HEK293 (cell line): ENCODE measurements around the gene RBFOX2.
A peak's percentile ranks its signal among the peaks of the same experiment; 100 is the strongest.

Source experiments
- GFI1B ChIP-seq: fragments of 450-650 bp; formaldehyde crosslinking; IDR thresholded peaks from 2 replicates; pipeline ENCODE4 v1.5.1; 2016; ENCODE audit warnings: missing biosample characterization, missing genetic modification characterization
- KLF8 ChIP-seq: fragments of 450-650 bp; formaldehyde crosslinking; IDR thresholded peaks from 2 replicates; pipeline ENCODE4 v1.5.1; 2016; ENCODE audit warnings: missing biosample characterization, missing genetic modification characterization
- OSR2 ChIP-seq: fragments of 450-650 bp; formaldehyde crosslinking; IDR thresholded peaks from 2 replicates; pipeline ENCODE4 v1.5.1; 2016; ENCODE audit warnings: missing biosample characterization, missing genetic modification characterization
- OVOL3 ChIP-seq: fragments of 450-650 bp; formaldehyde crosslinking; IDR thresholded peaks from 2 replicates; pipeline ENCODE4 v1.5.1; 2016; ENCODE audit warnings: missing biosample characterization, missing genetic modification characterization
- ZBTB8A ChIP-seq: fragments of 450-650 bp; formaldehyde crosslinking; IDR thresholded peaks from 2 replicates; pipeline ENCODE4 v1.5.1; 2016; ENCODE audit warnings: missing biosample characterization, missing genetic modification characterization
- ZFHX2 ChIP-seq: fragments of 450-650 bp; formaldehyde crosslinking; conservative IDR thresholded peaks from 2 replicates; pipeline ENCODE4 v1.5.1; 2016; ENCODE audit warnings: missing biosample characterization, missing genetic modification characterization
- ZNF10 ChIP-seq: fragments of 450-650 bp; formaldehyde crosslinking; IDR thresholded peaks from 2 replicates; pipeline ENCODE4 v1.5.1; 2017; ENCODE audit warnings: missing biosample characterization, missing genetic modification characterization
- ZNF114 ChIP-seq: fragments of 450-650 bp; formaldehyde crosslinking; IDR thresholded peaks from 2 replicates; pipeline ENCODE4 v1.5.0; 2017; ENCODE audit warnings: missing biosample characterization, missing genetic modification characterization
- ZNF140 ChIP-seq: fragments of 450-650 bp; formaldehyde crosslinking; IDR thresholded peaks from 2 replicates; pipeline ENCODE4 v1.5.1; 2016; ENCODE audit warnings: missing biosample characterization, missing genetic modification characterization
- ZNF146 ChIP-seq: fragments of 450-650 bp; formaldehyde crosslinking; IDR thresholded peaks from 2 replicates; pipeline ENCODE4 v1.5.1; 2016; ENCODE audit warnings: missing biosample characterization, missing genetic modification characterization
- ZNF155 ChIP-seq: fragments of 450-650 bp; formaldehyde crosslinking; IDR thresholded peaks from 2 replicates; pipeline ENCODE4 v1.5.1; 2016; ENCODE audit warnings: missing biosample characterization, missing genetic modification characterization
- ZNF366 ChIP-seq: fragments of 450-650 bp; formaldehyde crosslinking; conservative IDR thresholded peaks from 2 replicates; pipeline ENCODE4 v1.5.1; 2016; ENCODE audit warnings: missing biosample characterization, missing genetic modification characterization
- ZNF391 ChIP-seq: fragments of 450-650 bp; formaldehyde crosslinking; IDR thresholded peaks from 2 replicates; pipeline ENCODE4 v1.5.1; 2016; ENCODE audit warnings: low read depth, missing biosample characterization, missing genetic modification characterization, borderline replicate concordance
- ZNF433 ChIP-seq: fragments of 450-650 bp; formaldehyde crosslinking; IDR thresholded peaks from 2 replicates; pipeline ENCODE4 v1.5.1; 2016; ENCODE audit warnings: missing biosample characterization, missing genetic modification characterization, low read depth
- ZNF501 ChIP-seq: fragments of 450-650 bp; formaldehyde crosslinking; IDR thresholded peaks from 2 replicates; pipeline ENCODE4 v1.5.1; 2016; ENCODE audit warnings: missing biosample characterization, missing genetic modification characterization
- ZNF514 ChIP-seq: fragments of 450-650 bp; formaldehyde crosslinking; IDR thresholded peaks from 2 replicates; pipeline ENCODE4 v1.5.1; 2016; ENCODE audit warnings: missing biosample characterization, missing genetic modification characterization
- ZNF610 ChIP-seq: fragments of 450-650 bp; formaldehyde crosslinking; IDR thresholded peaks from 2 replicates; pipeline ENCODE4 v1.5.1; 2016; ENCODE audit warnings: missing biosample characterization, missing genetic modification characterization, borderline replicate concordance
- ZNF660 ChIP-seq: fragments of 450-650 bp; IDR thresholded peaks from 2 replicates; pipeline ENCODE4 v1.5.1; 2018; ENCODE audit warnings: missing biosample characterization, mild to moderate bottlenecking, missing genetic modification characterization
- ZSCAN30 ChIP-seq: fragments of 450-650 bp; IDR thresholded peaks from 2 replicates; pipeline ENCODE4 v1.5.1; 2018; ENCODE audit warnings: missing biosample characterization, mild to moderate bottlenecking, missing genetic modification characterization, moderate library complexity
- TF ChIP-seq, protein P1 (sequence below): fragments of 450-650 bp; formaldehyde crosslinking; IDR thresholded peaks from 2 replicates; pipeline ENCODE4 v1.5.1; 2016; ENCODE audit warnings: missing biosample characterization, missing genetic modification characterization
- TF ChIP-seq, protein P2 (sequence below): fragments of 450-650 bp; formaldehyde crosslinking; IDR thresholded peaks from 2 replicates; pipeline ENCODE4 v1.5.1; 2016; ENCODE audit warnings: missing biosample characterization, missing genetic modification characterization
- TF ChIP-seq, protein P3 (sequence below): fragments of 450-650 bp; formaldehyde crosslinking; IDR thresholded peaks from 2 replicates; pipeline ENCODE4 v1.5.1; 2017; ENCODE audit warnings: missing biosample characterization, missing genetic modification characterization
- TF ChIP-seq, protein P4 (sequence below): fragments of 450-650 bp; formaldehyde crosslinking; IDR thresholded peaks from 2 replicates; pipeline ENCODE4 v1.5.1; 2016; ENCODE audit warnings: missing biosample characterization, missing genetic modification characterization, borderline replicate concordance
- TF ChIP-seq, protein P5 (sequence below): fragments of 450-650 bp; formaldehyde crosslinking; IDR thresholded peaks from 2 replicates; pipeline ENCODE4 v1.5.1; 2016; ENCODE audit warnings: missing biosample characterization, missing genetic modification characterization
- TF ChIP-seq, protein P6 (sequence below): fragments of 450-650 bp; formaldehyde crosslinking; IDR thresholded peaks from 2 replicates; pipeline ENCODE4 v1.5.1; 2016; ENCODE audit warnings: missing biosample characterization, missing genetic modification characterization

Gene RBFOX2

DNA sequence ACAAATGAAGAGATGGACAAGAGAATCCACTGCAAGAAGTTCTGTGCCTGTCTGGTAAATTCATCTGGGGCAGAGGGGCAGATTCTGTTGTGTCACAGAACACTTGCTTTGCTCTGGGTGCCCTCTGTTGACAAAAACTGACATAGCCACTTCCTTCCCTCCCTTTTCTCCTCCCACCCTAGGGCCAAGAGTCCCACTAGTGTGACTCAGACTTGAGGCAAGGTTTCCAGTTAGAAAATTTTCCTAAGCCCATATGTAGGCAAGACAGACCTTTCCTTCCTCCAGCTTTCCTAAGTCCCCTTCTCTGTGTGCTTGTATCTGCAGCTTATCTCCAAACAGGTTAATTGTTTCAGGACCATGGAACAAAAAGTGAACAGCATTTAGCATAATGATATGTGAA lies 106.8 kb downstream of the RBFOX2 start (continued):
- TF ChIP-seq ZNF660: peak; percentile 61; the same call in 1 of the 2 replicates
- TF ChIP-seq, protein P1, sequence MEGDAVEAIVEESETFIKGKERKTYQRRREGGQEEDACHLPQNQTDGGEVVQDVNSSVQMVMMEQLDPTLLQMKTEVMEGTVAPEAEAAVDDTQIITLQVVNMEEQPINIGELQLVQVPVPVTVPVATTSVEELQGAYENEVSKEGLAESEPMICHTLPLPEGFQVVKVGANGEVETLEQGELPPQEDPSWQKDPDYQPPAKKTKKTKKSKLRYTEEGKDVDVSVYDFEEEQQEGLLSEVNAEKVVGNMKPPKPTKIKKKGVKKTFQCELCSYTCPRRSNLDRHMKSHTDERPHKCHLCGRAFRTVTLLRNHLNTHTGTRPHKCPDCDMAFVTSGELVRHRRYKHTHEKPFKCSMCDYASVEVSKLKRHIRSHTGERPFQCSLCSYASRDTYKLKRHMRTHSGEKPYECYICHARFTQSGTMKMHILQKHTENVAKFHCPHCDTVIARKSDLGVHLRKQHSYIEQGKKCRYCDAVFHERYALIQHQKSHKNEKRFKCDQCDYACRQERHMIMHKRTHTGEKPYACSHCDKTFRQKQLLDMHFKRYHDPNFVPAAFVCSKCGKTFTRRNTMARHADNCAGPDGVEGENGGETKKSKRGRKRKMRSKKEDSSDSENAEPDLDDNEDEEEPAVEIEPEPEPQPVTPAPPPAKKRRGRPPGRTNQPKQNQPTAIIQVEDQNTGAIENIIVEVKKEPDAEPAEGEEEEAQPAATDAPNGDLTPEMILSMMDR (tag by site-specific recombination): peak; percentile 69; the same call in 1 of the 2 replicates
- TF ChIP-seq OSR2 (tag by site-specific recombination): no peak
- peak; percentile 66 for TF ChIP-seq ZNF366 (tag by site-specific recombination)
- no peak for TF ChIP-seq ZNF433 (tag by site-specific recombination)
- TF ChIP-seq, protein P2, sequence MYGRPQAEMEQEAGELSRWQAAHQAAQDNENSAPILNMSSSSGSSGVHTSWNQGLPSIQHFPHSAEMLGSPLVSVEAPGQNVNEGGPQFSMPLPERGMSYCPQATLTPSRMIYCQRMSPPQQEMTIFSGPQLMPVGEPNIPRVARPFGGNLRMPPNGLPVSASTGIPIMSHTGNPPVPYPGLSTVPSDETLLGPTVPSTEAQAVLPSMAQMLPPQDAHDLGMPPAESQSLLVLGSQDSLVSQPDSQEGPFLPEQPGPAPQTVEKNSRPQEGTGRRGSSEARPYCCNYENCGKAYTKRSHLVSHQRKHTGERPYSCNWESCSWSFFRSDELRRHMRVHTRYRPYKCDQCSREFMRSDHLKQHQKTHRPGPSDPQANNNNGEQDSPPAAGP (tag by site-specific recombination): 0 out of 2 replicates have a peak, but pooled peaks have one; percentile 31
- TF ChIP-seq, protein P3, sequence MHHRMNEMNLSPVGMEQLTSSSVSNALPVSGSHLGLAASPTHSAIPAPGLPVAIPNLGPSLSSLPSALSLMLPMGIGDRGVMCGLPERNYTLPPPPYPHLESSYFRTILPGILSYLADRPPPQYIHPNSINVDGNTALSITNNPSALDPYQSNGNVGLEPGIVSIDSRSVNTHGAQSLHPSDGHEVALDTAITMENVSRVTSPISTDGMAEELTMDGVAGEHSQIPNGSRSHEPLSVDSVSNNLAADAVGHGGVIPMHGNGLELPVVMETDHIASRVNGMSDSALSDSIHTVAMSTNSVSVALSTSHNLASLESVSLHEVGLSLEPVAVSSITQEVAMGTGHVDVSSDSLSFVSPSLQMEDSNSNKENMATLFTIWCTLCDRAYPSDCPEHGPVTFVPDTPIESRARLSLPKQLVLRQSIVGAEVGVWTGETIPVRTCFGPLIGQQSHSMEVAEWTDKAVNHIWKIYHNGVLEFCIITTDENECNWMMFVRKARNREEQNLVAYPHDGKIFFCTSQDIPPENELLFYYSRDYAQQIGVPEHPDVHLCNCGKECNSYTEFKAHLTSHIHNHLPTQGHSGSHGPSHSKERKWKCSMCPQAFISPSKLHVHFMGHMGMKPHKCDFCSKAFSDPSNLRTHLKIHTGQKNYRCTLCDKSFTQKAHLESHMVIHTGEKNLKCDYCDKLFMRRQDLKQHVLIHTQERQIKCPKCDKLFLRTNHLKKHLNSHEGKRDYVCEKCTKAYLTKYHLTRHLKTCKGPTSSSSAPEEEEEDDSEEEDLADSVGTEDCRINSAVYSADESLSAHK (tag by site-specific recombination): peak; percentile 80
- TF ChIP-seq, protein P4, sequence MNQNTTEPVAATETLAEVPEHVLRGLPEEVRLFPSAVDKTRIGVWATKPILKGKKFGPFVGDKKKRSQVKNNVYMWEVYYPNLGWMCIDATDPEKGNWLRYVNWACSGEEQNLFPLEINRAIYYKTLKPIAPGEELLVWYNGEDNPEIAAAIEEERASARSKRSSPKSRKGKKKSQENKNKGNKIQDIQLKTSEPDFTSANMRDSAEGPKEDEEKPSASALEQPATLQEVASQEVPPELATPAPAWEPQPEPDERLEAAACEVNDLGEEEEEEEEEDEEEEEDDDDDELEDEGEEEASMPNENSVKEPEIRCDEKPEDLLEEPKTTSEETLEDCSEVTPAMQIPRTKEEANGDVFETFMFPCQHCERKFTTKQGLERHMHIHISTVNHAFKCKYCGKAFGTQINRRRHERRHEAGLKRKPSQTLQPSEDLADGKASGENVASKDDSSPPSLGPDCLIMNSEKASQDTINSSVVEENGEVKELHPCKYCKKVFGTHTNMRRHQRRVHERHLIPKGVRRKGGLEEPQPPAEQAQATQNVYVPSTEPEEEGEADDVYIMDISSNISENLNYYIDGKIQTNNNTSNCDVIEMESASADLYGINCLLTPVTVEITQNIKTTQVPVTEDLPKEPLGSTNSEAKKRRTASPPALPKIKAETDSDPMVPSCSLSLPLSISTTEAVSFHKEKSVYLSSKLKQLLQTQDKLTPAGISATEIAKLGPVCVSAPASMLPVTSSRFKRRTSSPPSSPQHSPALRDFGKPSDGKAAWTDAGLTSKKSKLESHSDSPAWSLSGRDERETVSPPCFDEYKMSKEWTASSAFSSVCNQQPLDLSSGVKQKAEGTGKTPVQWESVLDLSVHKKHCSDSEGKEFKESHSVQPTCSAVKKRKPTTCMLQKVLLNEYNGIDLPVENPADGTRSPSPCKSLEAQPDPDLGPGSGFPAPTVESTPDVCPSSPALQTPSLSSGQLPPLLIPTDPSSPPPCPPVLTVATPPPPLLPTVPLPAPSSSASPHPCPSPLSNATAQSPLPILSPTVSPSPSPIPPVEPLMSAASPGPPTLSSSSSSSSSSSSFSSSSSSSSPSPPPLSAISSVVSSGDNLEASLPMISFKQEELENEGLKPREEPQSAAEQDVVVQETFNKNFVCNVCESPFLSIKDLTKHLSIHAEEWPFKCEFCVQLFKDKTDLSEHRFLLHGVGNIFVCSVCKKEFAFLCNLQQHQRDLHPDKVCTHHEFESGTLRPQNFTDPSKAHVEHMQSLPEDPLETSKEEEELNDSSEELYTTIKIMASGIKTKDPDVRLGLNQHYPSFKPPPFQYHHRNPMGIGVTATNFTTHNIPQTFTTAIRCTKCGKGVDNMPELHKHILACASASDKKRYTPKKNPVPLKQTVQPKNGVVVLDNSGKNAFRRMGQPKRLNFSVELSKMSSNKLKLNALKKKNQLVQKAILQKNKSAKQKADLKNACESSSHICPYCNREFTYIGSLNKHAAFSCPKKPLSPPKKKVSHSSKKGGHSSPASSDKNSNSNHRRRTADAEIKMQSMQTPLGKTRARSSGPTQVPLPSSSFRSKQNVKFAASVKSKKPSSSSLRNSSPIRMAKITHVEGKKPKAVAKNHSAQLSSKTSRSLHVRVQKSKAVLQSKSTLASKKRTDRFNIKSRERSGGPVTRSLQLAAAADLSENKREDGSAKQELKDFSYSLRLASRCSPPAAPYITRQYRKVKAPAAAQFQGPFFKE (tag by site-specific recombination): no peak
- TF ChIP-seq ZNF391: no peak
- no peak for TF ChIP-seq GFI1B (tag by site-specific recombination)
- TF ChIP-seq ZNF514 (tag by site-specific recombination): no peak
- TF ChIP-seq KLF8: no peak
- no peak for TF ChIP-seq ZNF10 (tag by site-specific recombination)
- no peak for TF ChIP-seq ZNF501 (tag by site-specific recombination)
- TF ChIP-seq, protein P5, sequence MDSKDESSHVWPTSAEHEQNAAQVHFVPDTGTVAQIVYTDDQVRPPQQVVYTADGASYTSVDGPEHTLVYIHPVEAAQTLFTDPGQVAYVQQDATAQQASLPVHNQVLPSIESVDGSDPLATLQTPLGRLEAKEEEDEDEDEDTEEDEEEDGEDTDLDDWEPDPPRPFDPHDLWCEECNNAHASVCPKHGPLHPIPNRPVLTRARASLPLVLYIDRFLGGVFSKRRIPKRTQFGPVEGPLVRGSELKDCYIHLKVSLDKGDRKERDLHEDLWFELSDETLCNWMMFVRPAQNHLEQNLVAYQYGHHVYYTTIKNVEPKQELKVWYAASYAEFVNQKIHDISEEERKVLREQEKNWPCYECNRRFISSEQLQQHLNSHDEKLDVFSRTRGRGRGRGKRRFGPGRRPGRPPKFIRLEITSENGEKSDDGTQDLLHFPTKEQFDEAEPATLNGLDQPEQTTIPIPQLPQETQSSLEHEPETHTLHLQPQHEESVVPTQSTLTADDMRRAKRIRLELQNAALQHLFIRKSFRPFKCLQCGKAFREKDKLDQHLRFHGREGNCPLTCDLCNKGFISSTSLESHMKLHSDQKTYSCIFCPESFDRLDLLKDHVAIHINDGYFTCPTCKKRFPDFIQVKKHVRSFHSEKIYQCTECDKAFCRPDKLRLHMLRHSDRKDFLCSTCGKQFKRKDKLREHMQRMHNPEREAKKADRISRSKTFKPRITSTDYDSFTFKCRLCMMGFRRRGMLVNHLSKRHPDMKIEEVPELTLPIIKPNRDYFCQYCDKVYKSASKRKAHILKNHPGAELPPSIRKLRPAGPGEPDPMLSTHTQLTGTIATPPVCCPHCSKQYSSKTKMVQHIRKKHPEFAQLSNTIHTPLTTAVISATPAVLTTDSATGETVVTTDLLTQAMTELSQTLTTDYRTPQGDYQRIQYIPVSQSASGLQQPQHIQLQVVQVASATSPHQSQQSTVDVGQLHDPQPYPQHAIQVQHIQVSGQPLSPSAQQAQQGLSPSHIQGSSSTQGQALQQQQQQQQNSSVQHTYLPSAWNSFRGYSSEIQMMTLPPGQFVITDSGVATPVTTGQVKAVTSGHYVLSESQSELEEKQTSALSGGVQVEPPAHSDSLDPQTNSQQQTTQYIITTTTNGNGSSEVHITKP (tag by site-specific recombination): 0 out of 2 replicates have a peak, but pooled peaks have one; percentile 8
- no peak for TF ChIP-seq ZSCAN30 (tag by site-specific recombination)
- TF ChIP-seq, protein P6, sequence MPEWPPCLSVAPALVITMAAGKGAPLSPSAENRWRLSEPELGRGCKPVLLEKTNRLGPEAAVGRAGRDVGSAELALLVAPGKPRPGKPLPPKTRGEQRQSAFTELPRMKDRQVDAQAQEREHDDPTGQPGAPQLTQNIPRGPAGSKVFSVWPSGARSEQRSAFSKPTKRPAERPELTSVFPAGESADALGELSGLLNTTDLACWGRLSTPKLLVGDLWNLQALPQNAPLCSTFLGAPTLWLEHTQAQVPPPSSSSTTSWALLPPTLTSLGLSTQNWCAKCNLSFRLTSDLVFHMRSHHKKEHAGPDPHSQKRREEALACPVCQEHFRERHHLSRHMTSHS (tag by site-specific recombination): no peak
- TF ChIP-seq ZNF140: no peak
- TF ChIP-seq ZNF155 (tag by site-specific recombination): no peak
- TF ChIP-seq OVOL3 (tag by site-specific recombination): no peak
- TF ChIP-seq ZNF146: no peak
- no peak for TF ChIP-seq ZNF610 (tag by site-specific recombination)
- TF ChIP-seq ZNF114: no peak
- peak; percentile 30; the same call in 1 of the 2 replicates for TF ChIP-seq ZBTB8A
- no peak; the same call in 1 of the 2 replicates for TF ChIP-seq ZFHX2
